MM.1S (cell line): ENCODE measurements around the gene SEM1.

ENCODE experiments used
- CTCF ChIP-seq: fragments of 300-600 bp; sonication (generic); IDR thresholded peaks from 2 replicates; pipeline ENCODE4 v1.5.1; 2016; ENCODE audit warnings: antibody characterized with exemption, low read length, mixed read lengths
- EZH2 ChIP-seq: fragments of 300-600 bp; sonication (generic); optimal IDR thresholded peaks from 2 replicates; pipeline ENCODE3; 2017; ENCODE audit warnings: low read depth, mild to moderate bottlenecking, antibody characterized with exemption, low read length, mixed read lengths
- EZH2phosphoT487 ChIP-seq: fragments of 300-600 bp; sonication (generic); IDR thresholded peaks from 2 replicates; pipeline ENCODE4 v1.6.1; 2018; ENCODE audit warnings: antibody characterized with exemption, low read length

- TF ChIP-seq CTCF (no peak), EZH2 (no peak), EZH2phosphoT487 (no peak)
Measured at GRCh38 chr7:96679886-96680285, 29.8 kb downstream of the SEM1 start.
